Activated CD8-positive, alpha-beta memory T cell treated with anti-CD3 and anti-CD28 coated beads for 24 hours (primary cell): Measurements from ENCODE around the gene HTT-AS.

ENCODE experiments used
- DNase-seq: peaks from one replicate; pipeline ENCODE4 v3.0.0-alpha.2; 2020

HTT-AS gene

GRCh38 chr4:3047464-3048286, 26.7 kb downstream of the HTT-AS start:
- peak; percentile 82 for DNase-seq

GRCh38 chr4:3046623-3047022, 27.7 kb downstream of the HTT-AS start:
- no peak for DNase-seq

- no peak for DNase-seq
These were observed 28.2 kb downstream of the HTT-AS start for GRCh38 chr4:3046162-3046561.

- DNase-seq = peak; percentile 73
These were observed 29.2 kb downstream of the HTT-AS start for GRCh38 chr4:3044870-3045819.

GRCh38 chr4:3043282-3044020, 30.9 kb downstream of the HTT-AS start:
- DNase-seq = no peak

GRCh38 chr4:3042226-3042625, 32.1 kb downstream of the HTT-AS start:
- DNase-seq = no peak

GRCh38 chr4:3041192-3042142, 32.9 kb downstream of the HTT-AS start:
- peak; percentile 75 for DNase-seq

GRCh38 chr4:3040452-3041191, 33.7 kb downstream of the HTT-AS start:
- DNase-seq = no peak

- DNase-seq = no peak
These were observed 34.5 kb downstream of the HTT-AS start for GRCh38 chr4:3039706-3040366.

- peak; percentile 64 for DNase-seq
These were observed 36.3 kb downstream of the HTT-AS start for GRCh38 chr4:3037957-3038461.

- DNase-seq = no peak
These were observed 38.0 kb downstream of the HTT-AS start for GRCh38 chr4:3036131-3036952.

- DNase-seq = no peak
These were observed 38.7 kb downstream of the HTT-AS start for GRCh38 chr4:3035674-3036073.

- DNase-seq = no peak
These were observed 39.1 kb downstream of the HTT-AS start for GRCh38 chr4:3035249-3035648.

GRCh38 chr4:3034231-3034630, 40.1 kb downstream of the HTT-AS start:
- DNase-seq = no peak

GRCh38 chr4:3031357-3032082, 42.8 kb downstream of the HTT-AS start:
- no peak for DNase-seq

- no peak for DNase-seq
These were observed 43.6 kb downstream of the HTT-AS start for GRCh38 chr4:3030566-3031356.

GRCh38 chr4:3029464-3029863, 44.9 kb downstream of the HTT-AS start:
- no peak for DNase-seq

- no peak for DNase-seq
These were observed 47.8 kb downstream of the HTT-AS start for GRCh38 chr4:3026540-3026939.
